ENCODE measurements around the gene KANSL1. TPM values are rescaled to one million over a fixed set of nuclear protein-coding genes. Genes with fewer than 3 reads are reported as not detected.

The KANSL1 gene
- total RNA-seq, 1 experiment from 2014 or later, result 83.0 TPM

GRCh38 chr17:45997166-45997565 is 196.1 kb downstream of the KANSL1 start:
- peaks cover 4% of the 10 kb centered on the region for H3K4me1 Mint-ChIP-seq (ENCODE audit: low read depth, unreplicated experiment)
- BruUV-seq (replicated peaks), result no TSS peak
- H3K27me3 ChIP-seq (replicated peaks; ENCODE audit: control insufficient read depth, insufficient read depth, low read length), result no peaks in the 10 kb centered on the region
- ChIA-PET POLR2A (no interaction called here), CTCF (no interaction called here)
- H3K9me3 ChIP-seq, result no peaks in the 10 kb centered on the region
- no peaks in the 10 kb centered on the region for H3K36me3 Mint-ChIP-seq (ENCODE audit: insufficient read depth, unreplicated experiment)
- H3K4me3 Mint-ChIP-seq (ENCODE audit: unreplicated experiment), result no peak overlapping the region
- TF ChIP-seq CTCF (IDR thresholded peaks at IDR 0.05; ENCODE audit: insufficient read depth in 1 of 2, low read depth in 1 of 2, low read length in 1 of 2, severe bottlenecking in 1 of 2, unreplicated experiment in 1 of 2), result no peak
- H3K4me3 ChIP-seq (ENCODE audit: low read depth, low read length), result no peak overlapping the region
- intact Hi-C loops (cut with micrococcal nuclease; ENCODE audit: unreplicated experiment), result no loop called here
- H3K27ac Mint-ChIP-seq (ENCODE audit: unreplicated experiment), result no peak overlapping the region
- DNase-seq, result no peak
- H3K36me3 ChIP-seq (ENCODE audit: control insufficient read depth, insufficient read depth, low read length), result no peaks in the 10 kb centered on the region
- 0 out of 2 replicates have a peak, but pooled peaks cover 4% of the 10 kb centered on the region for H3K4me1 ChIP-seq
- H3K27me3 Mint-ChIP-seq (ENCODE audit: insufficient read depth, unreplicated experiment), result no peaks in the 10 kb centered on the region
- no peaks in the 10 kb centered on the region for H3K9me3 Mint-ChIP-seq (ENCODE audit: unreplicated experiment)

GRCh38 chr17:45996282-45996937 is 196.8 kb downstream of the KANSL1 start:
- Histone ChIP-seq H3K9me3 (no peaks in the 10 kb centered on the region), H3K36me3 (ENCODE audit: control insufficient read depth, insufficient read depth, low read length) (no peaks in the 10 kb centered on the region), H3K27me3 (replicated peaks; ENCODE audit: control insufficient read depth, insufficient read depth, low read length) (no peaks in the 10 kb centered on the region), H3K4me1 (0 out of 2 replicates have a peak, but pooled peaks cover 4% of the 10 kb centered on the region), H3K4me3 (ENCODE audit: low read depth, low read length) (no peak overlapping the region)
- Mint-ChIP-seq H3K27me3 (ENCODE audit: insufficient read depth, unreplicated experiment) (no peaks in the 10 kb centered on the region), H3K9me3 (ENCODE audit: unreplicated experiment) (no peaks in the 10 kb centered on the region), H3K4me3 (ENCODE audit: unreplicated experiment) (no peak overlapping the region), H3K36me3 (ENCODE audit: insufficient read depth, unreplicated experiment) (no peaks in the 10 kb centered on the region), H3K4me1 (ENCODE audit: low read depth, unreplicated experiment) (no peaks in the 10 kb centered on the region), H3K27ac (ENCODE audit: unreplicated experiment) (no peak overlapping the region)
- no peak for TF ChIP-seq CTCF (IDR thresholded peaks at IDR 0.05; ENCODE audit: insufficient read depth in 1 of 2, low read depth in 1 of 2, low read length in 1 of 2, severe bottlenecking in 1 of 2, unreplicated experiment in 1 of 2)
- no TSS peak for BruUV-seq (replicated peaks)
- ChIA-PET CTCF (no interaction called here), POLR2A (no interaction called here)
- no peak for DNase-seq
- intact Hi-C loops (cut with micrococcal nuclease; ENCODE audit: unreplicated experiment), result no loop called here

- TF ChIP-seq CTCF (IDR thresholded peaks at IDR 0.05; ENCODE audit: insufficient read depth in 1 of 2, low read depth in 1 of 2, low read length in 1 of 2, severe bottlenecking in 1 of 2, unreplicated experiment in 1 of 2), result no peak
- Histone ChIP-seq H3K36me3 (ENCODE audit: control insufficient read depth, insufficient read depth, low read length) (no peaks in the 10 kb centered on the region), H3K27me3 (replicated peaks; ENCODE audit: control insufficient read depth, insufficient read depth, low read length) (no peaks in the 10 kb centered on the region), H3K4me3 (ENCODE audit: low read depth, low read length) (no peak overlapping the region), H3K4me1 (0 out of 2 replicates have a peak, but pooled peaks cover 4% of the 10 kb centered on the region), H3K9me3 (no peaks in the 10 kb centered on the region)
- H3K36me3 Mint-ChIP-seq (ENCODE audit: insufficient read depth, unreplicated experiment), result no peaks in the 10 kb centered on the region
- DNase-seq, result no peak
- H3K27me3 Mint-ChIP-seq (ENCODE audit: insufficient read depth, unreplicated experiment), result no peaks in the 10 kb centered on the region
- no peaks in the 10 kb centered on the region for H3K9me3 Mint-ChIP-seq (ENCODE audit: unreplicated experiment)
- CTCF ChIA-PET, result no interaction called here
- POLR2A ChIA-PET, result no interaction called here
- intact Hi-C loops (cut with micrococcal nuclease; ENCODE audit: unreplicated experiment), result no loop called here
- no peak overlapping the region for H3K27ac Mint-ChIP-seq (ENCODE audit: unreplicated experiment)
- no peak overlapping the region for H3K4me3 Mint-ChIP-seq (ENCODE audit: unreplicated experiment)
- BruUV-seq (replicated peaks), result no TSS peak
- H3K4me1 Mint-ChIP-seq (ENCODE audit: low read depth, unreplicated experiment), result no peaks in the 10 kb centered on the region
These were observed 197.5 kb downstream of the KANSL1 start for GRCh38 chr17:45995627-45996270.
